Right renal cortex interstitium (tissue), 3 donors: ENCODE measurements around the gene B4GALNT3. TPM values are rescaled to one million over a fixed set of nuclear protein-coding genes. Genes with fewer than 3 reads are reported as not detected.

Experiments used
- DNase-seq, 3 donors: peaks; one replicate each; pipeline ENCODE4 v3.0.0-alpha.2; 2013; ENCODE audit warnings: low read depth in 3 of 3, low spot score in 2 of 3
- polyA plus RNA-seq, 3 donors: library from polyadenylated mRNA; unstranded; fragments of 120-200 nt; gene quantifications; one replicate each; pipeline ENCODE4 v1.2.1, GENCODE V29; 2013; ENCODE audit not compliant: insufficient read length in 3 of 3

Gene B4GALNT3
- polyA plus RNA-seq, 3 donors: 14.2 to 16.8 (median 14.6) TPM

- DNase-seq: no peak
These were observed 47.7 kb downstream of the B4GALNT3 start for GRCh38 chr12:507391-507796.

- no peak for DNase-seq
These were observed 48.4 kb downstream of the B4GALNT3 start for GRCh38 chr12:508145-508544.

GRCh38 chr12:508795-509194, 49.1 kb downstream of the B4GALNT3 start:
- no peak for DNase-seq

- no peak for DNase-seq
These were observed 49.8 kb downstream of the B4GALNT3 start for GRCh38 chr12:509500-509899.

GRCh38 chr12:510071-510825, 50.5 kb downstream of the B4GALNT3 start:
- DNase-seq: no peak

- no peak for DNase-seq
These were observed 53.2 kb downstream of the B4GALNT3 start for GRCh38 chr12:512933-513332.

GRCh38 chr12:513446-513845, 53.7 kb downstream of the B4GALNT3 start:
- DNase-seq: no peak

GRCh38 chr12:517538-517937, 57.8 kb downstream of the B4GALNT3 start:
- DNase-seq: no peak

GRCh38 chr12:520119-520518, 60.4 kb downstream of the B4GALNT3 start:
- DNase-seq: no peak

- no peak for DNase-seq
These were observed 63.1 kb downstream of the B4GALNT3 start for GRCh38 chr12:522692-523378.

- no peak for DNase-seq
These were observed 64.6 kb downstream of the B4GALNT3 start for GRCh38 chr12:524167-524951.

- no peak for DNase-seq
These were observed 66.3 kb downstream of the B4GALNT3 start for GRCh38 chr12:526089-526488.

GRCh38 chr12:527241-527640, 67.5 kb downstream of the B4GALNT3 start:
- DNase-seq: no peak

GRCh38 chr12:527729-528128, 68.0 kb downstream of the B4GALNT3 start:
- DNase-seq: no peak

GRCh38 chr12:530308-530707, 70.6 kb downstream of the B4GALNT3 start:
- no peak for DNase-seq

- no peak for DNase-seq
These were observed 71.1 kb downstream of the B4GALNT3 start for GRCh38 chr12:530821-531220.

- no peak for DNase-seq
These were observed 72.3 kb downstream of the B4GALNT3 start for GRCh38 chr12:531951-532585.

- DNase-seq: no peak
These were observed 73.3 kb downstream of the B4GALNT3 start for GRCh38 chr12:532908-533565.

- DNase-seq: no peak
These were observed 74.0 kb downstream of the B4GALNT3 start for GRCh38 chr12:533718-534117.

- no peak for DNase-seq
These were observed 74.5 kb downstream of the B4GALNT3 start for GRCh38 chr12:534216-534615.
